NT2/D1 (cell line): ENCODE results near the gene TGFBR2.

ENCODE experiments used
- SUZ12 ChIP-seq: IDR thresholded peaks from 2 replicates; pipeline ENCODE4 v1.6.1; 2011; ENCODE audit not compliant: insufficient read length, insufficient read depth; ENCODE audit errors: extremely low read depth
- ZNF274 ChIP-seq: IDR thresholded peaks from 2 replicates; pipeline ENCODE4 v1.6.1; 2011; ENCODE audit warnings: mild to moderate bottlenecking, low read depth, low read length

DNA sequence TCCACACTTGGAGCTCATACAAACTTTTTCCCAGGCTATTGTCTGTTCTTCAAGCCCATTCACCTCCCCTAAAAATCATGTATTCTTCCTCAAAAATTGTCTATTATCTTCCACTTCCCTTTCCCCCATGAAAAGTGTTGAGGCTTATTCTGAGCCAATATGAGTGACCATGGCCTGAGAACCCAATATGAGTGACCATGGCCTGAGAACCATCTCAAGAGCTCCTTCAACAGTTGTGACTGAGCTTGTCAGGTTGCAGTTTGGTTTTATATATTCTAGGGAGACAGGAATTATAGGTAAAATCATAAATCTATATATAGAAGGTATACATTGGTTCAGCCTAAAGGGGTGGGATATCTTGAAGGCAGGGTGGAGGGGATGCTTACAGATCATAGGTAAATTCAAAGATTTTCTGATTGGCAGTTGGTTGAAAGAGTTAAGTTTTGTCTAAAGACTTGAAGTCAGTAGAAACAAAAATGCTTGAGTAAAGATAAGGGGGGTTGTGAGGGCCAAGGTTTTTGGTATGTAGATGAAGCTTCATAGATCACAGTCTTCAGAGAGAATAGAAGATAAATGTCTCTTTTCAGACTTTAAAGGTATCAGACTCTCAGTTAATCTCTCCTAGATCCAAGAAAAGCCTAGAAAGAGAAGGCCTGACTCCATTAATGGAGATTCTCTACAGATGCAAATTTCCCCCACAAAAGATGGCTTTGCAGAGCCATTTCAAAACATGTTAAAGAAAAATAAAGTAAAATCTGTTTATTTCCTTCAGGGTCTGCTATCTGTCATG is 95.8 kb downstream of the TGFBR2 start:
- TF ChIP-seq SUZ12: no peak
- TF ChIP-seq ZNF274: no peak
